DND-41 (cell line): ENCODE measurements around the gene COPG2.
"Not testable (repeated sequence)": the region's sequence is repeated elsewhere in the genome, so short reads cannot be mapped to it uniquely, and the experiment has no call there.

Experiments
- ATAC-seq: fragments of 200-7000 bp; cut with Tn5 transposase; 3 replicates; pipeline ENCODE4 v1.9.1; 2021; ENCODE audit warnings: low read depth; ENCODE audit not compliant: insufficient read depth
- DNase-seq: peaks from one replicate; pipeline ENCODE4 v3.0.0-alpha.2; 2020
- H2AFZ ChIP-seq: 2 replicates; pipeline ENCODE4 v1.6.0; 2012; ENCODE audit warnings: low read depth, low read length
- H3K27ac ChIP-seq: 2 replicates; pipeline ENCODE4 v1.5.1; 2012; ENCODE audit warnings: low read length, inconsistent platforms
- H3K27me3 ChIP-seq: fragments of 200-600 bp; sonication (generic); 2 replicates; pipeline ENCODE4 v1.6.0; 2012; ENCODE audit warnings: low read length, mild to moderate bottlenecking, inconsistent platforms; ENCODE audit not compliant: insufficient read depth, poor library complexity
- H3K36me3 ChIP-seq: 2 replicates; pipeline ENCODE4 v1.5.1; 2012; ENCODE audit warnings: low read length, inconsistent platforms; ENCODE audit not compliant: insufficient read depth
- H3K4me1 ChIP-seq: 2 replicates; pipeline ENCODE4 v1.5.1; 2012; ENCODE audit warnings: mild to moderate bottlenecking, low read length; ENCODE audit not compliant: insufficient read depth
- H3K4me2 ChIP-seq: 2 replicates; pipeline ENCODE4 v1.6.0; 2012; ENCODE audit warnings: mild to moderate bottlenecking, moderate library complexity, low read length, inconsistent platforms; ENCODE audit not compliant: insufficient read depth
- H3K4me3 ChIP-seq, 2 experiments: fragments of 200-600 bp in 1 of 2; shearing (Covaris generic) in 1 of 2; 2 replicates each; pipeline ENCODE4 v1.5.1; 2012 to 2016; ENCODE audit warnings: inconsistent platforms in 2 of 2, low read length in 2 of 2, mild to moderate bottlenecking in 2 of 2, low read depth in 1 of 2, moderate library complexity in 1 of 2
- H3K79me2 ChIP-seq: 2 replicates; pipeline ENCODE4 v1.6.0; 2012; ENCODE audit warnings: low read length, inconsistent platforms; ENCODE audit not compliant: insufficient read depth
- H3K9ac ChIP-seq: 2 replicates; pipeline ENCODE4 v1.6.0; 2012; ENCODE audit warnings: low read depth, mild to moderate bottlenecking, inconsistent platforms, low read length, moderate library complexity
- H3K9me3 ChIP-seq: 2 replicates; pipeline ENCODE4 v1.5.1; 2012; ENCODE audit warnings: low read length, moderate library complexity, mild to moderate bottlenecking, inconsistent platforms; ENCODE audit not compliant: insufficient read depth, severe bottlenecking
- H4K20me1 ChIP-seq: 2 replicates; pipeline ENCODE4 v1.6.0; 2012; ENCODE audit warnings: low read length; ENCODE audit not compliant: insufficient read depth
- EZH2 ChIP-seq: IDR thresholded peaks from 3 replicates; pipeline ENCODE4 v1.6.1; 2012; ENCODE audit warnings: borderline replicate concordance, low read depth, mild to moderate bottlenecking, moderate library complexity, low read length, inconsistent platforms; ENCODE audit not compliant: severe bottlenecking
- TF ChIP-seq, protein P1 (sequence below): IDR thresholded peaks from 2 replicates; pipeline ENCODE4 v1.5.1; 2012; ENCODE audit warnings: borderline replicate concordance, low read length, moderate library complexity, mild to moderate bottlenecking; ENCODE audit not compliant: poor library complexity, severe bottlenecking; ENCODE audit errors: extremely low read depth

The COPG2 gene

DNA sequence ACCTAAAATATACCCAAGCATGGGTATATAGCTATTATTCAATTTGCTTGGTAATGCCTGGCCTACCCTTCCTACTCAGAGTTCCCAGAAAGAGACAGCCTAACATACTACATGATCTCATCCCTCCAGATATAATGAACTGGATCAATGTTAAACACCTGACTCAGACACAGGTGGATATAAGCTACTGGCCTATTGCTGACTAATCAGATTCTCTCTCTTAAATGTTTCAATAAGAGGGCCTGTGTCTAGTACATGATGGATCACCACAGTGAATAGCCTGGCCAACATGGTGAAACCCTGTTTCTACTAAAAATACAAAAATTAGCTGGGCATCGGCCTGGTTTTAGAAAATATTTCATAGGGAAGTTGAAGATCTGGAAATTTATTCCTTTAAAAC, 54.1 kb downstream of the COPG2 start:
- H3K4me1 ChIP-seq, result no peaks in the 10 kb centered on the region
- no peaks in the 10 kb centered on the region for H3K27me3 ChIP-seq
- H3K9ac ChIP-seq, result no peak overlapping the region
- no peak overlapping the region for H2AFZ ChIP-seq
- ATAC-seq (no peak), DNase-seq (no peak)
- H3K4me3 ChIP-seq, result no peak overlapping the region
- H4K20me1 ChIP-seq, result no peaks in the 10 kb centered on the region
- peaks cover 26% of the 10 kb centered on the region for H3K36me3 ChIP-seq
- no peak overlapping the region for H3K4me2 ChIP-seq
- no peaks in the 10 kb centered on the region for H3K9me3 ChIP-seq
- no peak overlapping the region for H3K27ac ChIP-seq
- no peaks in the 10 kb centered on the region for H3K79me2 ChIP-seq
- TF ChIP-seq, protein P1, sequence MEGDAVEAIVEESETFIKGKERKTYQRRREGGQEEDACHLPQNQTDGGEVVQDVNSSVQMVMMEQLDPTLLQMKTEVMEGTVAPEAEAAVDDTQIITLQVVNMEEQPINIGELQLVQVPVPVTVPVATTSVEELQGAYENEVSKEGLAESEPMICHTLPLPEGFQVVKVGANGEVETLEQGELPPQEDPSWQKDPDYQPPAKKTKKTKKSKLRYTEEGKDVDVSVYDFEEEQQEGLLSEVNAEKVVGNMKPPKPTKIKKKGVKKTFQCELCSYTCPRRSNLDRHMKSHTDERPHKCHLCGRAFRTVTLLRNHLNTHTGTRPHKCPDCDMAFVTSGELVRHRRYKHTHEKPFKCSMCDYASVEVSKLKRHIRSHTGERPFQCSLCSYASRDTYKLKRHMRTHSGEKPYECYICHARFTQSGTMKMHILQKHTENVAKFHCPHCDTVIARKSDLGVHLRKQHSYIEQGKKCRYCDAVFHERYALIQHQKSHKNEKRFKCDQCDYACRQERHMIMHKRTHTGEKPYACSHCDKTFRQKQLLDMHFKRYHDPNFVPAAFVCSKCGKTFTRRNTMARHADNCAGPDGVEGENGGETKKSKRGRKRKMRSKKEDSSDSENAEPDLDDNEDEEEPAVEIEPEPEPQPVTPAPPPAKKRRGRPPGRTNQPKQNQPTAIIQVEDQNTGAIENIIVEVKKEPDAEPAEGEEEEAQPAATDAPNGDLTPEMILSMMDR, result no peak
- no peak for TF ChIP-seq EZH2

DNA sequence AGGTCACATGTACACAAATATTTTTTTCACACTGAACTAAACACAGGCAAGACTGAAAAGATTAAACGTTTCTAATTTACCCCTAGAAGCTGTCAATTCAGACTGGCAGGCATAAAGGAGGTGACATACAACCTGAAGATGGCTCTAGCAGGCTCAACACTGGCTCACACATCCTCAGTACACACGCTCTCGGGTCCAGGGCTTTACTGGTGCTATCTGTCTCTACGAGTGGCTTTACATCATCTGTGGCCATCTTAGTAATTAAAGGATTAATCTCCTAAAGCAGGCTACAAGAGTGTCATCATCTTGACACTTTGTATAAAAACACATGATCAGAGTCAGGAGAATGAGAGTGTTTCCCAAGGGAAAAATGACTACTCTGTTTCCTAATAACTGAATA, 57.3 kb downstream of the COPG2 start:
- no peaks in the 10 kb centered on the region for H3K4me1 ChIP-seq
- H3K4me3 ChIP-seq, result no peak overlapping the region
- H3K27me3 ChIP-seq, result no peaks in the 10 kb centered on the region
- no peak overlapping the region for H2AFZ ChIP-seq
- H3K9ac ChIP-seq, result no peak overlapping the region
- DNase-seq (no peak), ATAC-seq (no peak)
- no peaks in the 10 kb centered on the region for H3K79me2 ChIP-seq
- no peaks in the 10 kb centered on the region for H4K20me1 ChIP-seq
- TF ChIP-seq, protein P1, result no peak
- TF ChIP-seq EZH2, result no peak
- H3K27ac ChIP-seq, result no peak overlapping the region
- no peak overlapping the region for H3K4me2 ChIP-seq
- H3K9me3 ChIP-seq, result no peaks in the 10 kb centered on the region
- peaks cover 43% of the 10 kb centered on the region for H3K36me3 ChIP-seq

DNA sequence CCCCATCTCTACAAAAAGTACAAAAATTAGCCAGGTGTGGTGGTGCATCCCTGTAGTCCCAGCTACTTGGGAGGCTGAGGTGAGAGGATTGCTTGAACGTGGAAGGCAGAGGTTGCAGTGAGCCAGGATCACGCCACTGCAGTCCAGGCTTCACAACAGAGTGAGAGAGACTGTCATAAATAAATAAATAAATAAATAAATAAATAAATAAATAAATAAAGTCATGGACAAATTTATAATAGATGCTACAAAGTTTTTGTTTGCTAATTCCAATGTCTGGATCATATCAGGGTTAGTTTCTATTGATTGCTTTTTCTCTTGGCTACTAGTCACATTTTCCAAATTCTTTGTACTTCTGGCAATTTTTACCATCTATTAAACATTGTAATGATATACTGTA, 61.5 kb downstream of the COPG2 start:
- H4K20me1 ChIP-seq, ATAC-seq, H2AFZ ChIP-seq, H3K27ac ChIP-seq, H3K9ac ChIP-seq, H3K79me2 ChIP-seq, H3K27me3 ChIP-seq, DNase-seq, H3K4me2 ChIP-seq, H3K4me1 ChIP-seq, H3K4me3 ChIP-seq, H3K9me3 ChIP-seq: not testable (repeated sequence)
- H3K36me3 ChIP-seq, result peaks cover 38% of the 10 kb centered on the region

DNA sequence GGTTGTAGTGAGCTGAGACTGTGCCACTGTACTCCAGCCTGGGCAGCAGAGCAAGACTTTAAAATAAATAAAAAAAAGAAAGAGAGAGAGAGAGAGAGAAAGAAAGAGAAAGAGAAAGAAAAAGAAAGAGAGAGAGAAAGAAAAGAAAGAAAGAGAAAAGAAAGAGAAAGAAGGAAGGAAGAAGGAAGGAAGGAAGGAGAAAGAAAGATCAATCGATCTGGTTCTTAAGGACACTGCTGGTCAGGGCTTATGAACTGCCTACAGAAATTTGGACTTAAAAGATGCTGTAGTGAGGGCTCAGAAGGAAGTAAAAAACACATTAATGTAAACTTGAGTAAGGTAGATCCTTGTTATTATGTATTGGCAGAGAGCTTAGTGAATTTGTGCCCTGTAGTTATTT, 62.4 kb downstream of the COPG2 start:
- Histone ChIP-seq H3K27ac (no peak overlapping the region), H3K79me2 (no peaks in the 10 kb centered on the region), H3K4me2 (no peak overlapping the region), H3K27me3 (no peaks in the 10 kb centered on the region), H3K9ac (no peak overlapping the region), H2AFZ (no peak overlapping the region), H3K36me3 (peaks cover 31% of the 10 kb centered on the region), H3K4me3 (no peak overlapping the region), H3K9me3 (no peaks in the 10 kb centered on the region), H3K4me1 (no peaks in the 10 kb centered on the region), H4K20me1 (no peaks in the 10 kb centered on the region)
- ATAC-seq, result no peak
- TF ChIP-seq, protein P1, result no peak
- TF ChIP-seq EZH2, result no peak
- no peak for DNase-seq
